Hepatocyte (in vitro differentiated cells): ENCODE measurements around the gene CLSTN1. TPM values are rescaled to one million over a fixed set of nuclear protein-coding genes. Genes with fewer than 3 reads are reported as not detected.

ENCODE experiments used
- DNase-seq: peaks from one replicate; pipeline ENCODE4 v3.0.0-alpha.2; 2016; ENCODE audit warnings: low spot score
- H2AFZ ChIP-seq: fragments of 200-600 bp; sonication (generic); 2 replicates; pipeline ENCODE4 v1.6.0; 2016; ENCODE audit warnings: antibody characterized with exemption, mild to moderate bottlenecking
- H3K27ac ChIP-seq: fragments of 200-600 bp; sonication (generic); 2 replicates; pipeline ENCODE4 v1.5.1; 2016; ENCODE audit warnings: mild to moderate bottlenecking
- H3K27me3 ChIP-seq: fragments of 200-600 bp; sonication (generic); 2 replicates; pipeline ENCODE4 v1.6.1; 2016
- H3K36me3 ChIP-seq: fragments of 200-600 bp; sonication (generic); replicated peaks from 2 replicates; pipeline ENCODE4 v1.5.1; 2016; ENCODE audit warnings: low read depth; ENCODE audit not compliant: insufficient read depth
- H3K4me1 ChIP-seq: fragments of 200-600 bp; sonication (generic); 2 replicates; pipeline ENCODE4 v1.5.1; 2016; ENCODE audit warnings: mild to moderate bottlenecking, moderate library complexity; ENCODE audit not compliant: insufficient read depth
- H3K4me2 ChIP-seq: fragments of 200-600 bp; sonication (generic); 2 replicates; pipeline ENCODE4 v1.6.0; 2016
- H3K4me3 ChIP-seq: fragments of 200-600 bp; sonication (generic); 2 replicates; pipeline ENCODE4 v1.5.1; 2016; ENCODE audit warnings: mild to moderate bottlenecking
- H3K79me2 ChIP-seq: fragments of 200-600 bp; sonication (generic); 2 replicates; pipeline ENCODE4 v1.6.0; 2017; ENCODE audit warnings: mild to moderate bottlenecking
- H3K9me2 ChIP-seq: fragments of 200-600 bp; sonication (generic); replicated peaks from 2 replicates; pipeline ENCODE4 v1.6.0; 2017; ENCODE audit warnings: mild to moderate bottlenecking; ENCODE audit not compliant: insufficient read depth
- H3K9me3 ChIP-seq: fragments of 200-600 bp; sonication (generic); 2 replicates; pipeline ENCODE4 v1.5.1; 2016; ENCODE audit warnings: low read depth, mild to moderate bottlenecking
- H4K20me1 ChIP-seq: fragments of 200-600 bp; sonication (generic); 2 replicates; pipeline ENCODE4 v1.6.0; 2016; ENCODE audit warnings: mild to moderate bottlenecking; ENCODE audit not compliant: insufficient read depth, poor library complexity, severe bottlenecking
- EZH2 ChIP-seq: fragments of 200-600 bp; sonication (generic); IDR thresholded peaks from 2 replicates; pipeline ENCODE4 v1.6.1; 2016; ENCODE audit warnings: antibody characterized with exemption, mild to moderate bottlenecking, borderline replicate concordance
- EZH2phosphoT487 ChIP-seq: fragments of 200-600 bp; sonication (generic); IDR thresholded peaks from one replicate; pipeline ENCODE4 v1.6.1; 2018; ENCODE audit warnings: antibody characterized with exemption, mild to moderate bottlenecking, low read depth, moderate library complexity; ENCODE audit not compliant: unreplicated experiment, severe bottlenecking
- WGBS: methylation state at CpG from one replicate; pipeline ENCODE4 v1.1.6; 2016; ENCODE audit warnings: low lambda C conversion rate; ENCODE audit errors: missing lambda C conversion rate; 5-methylcytosine and 5-hydroxymethylcytosine counted together
- polyA plus RNA-seq: library from polyadenylated mRNA; unstranded; fragments of >200 nt; fragmentation: Nextera tagmentation; extraction: Ambion mirVana; gene quantifications from 2 replicates; pipeline ENCODE4 v1.2.1, GENCODE V29; 2016
- total RNA-seq: library from RNA; depleted of rRNA; stranded (reverse); fragments of >200 nt; gene quantifications from 2 replicates; pipeline ENCODE4 v1.2.3, GENCODE V29; 2014
- TF ChIP-seq, protein P1 (sequence below): fragments of 200-600 bp; sonication (generic); IDR thresholded peaks from 2 replicates; pipeline ENCODE4 v1.5.1; 2016; ENCODE audit warnings: antibody characterized with exemption, mild to moderate bottlenecking; ENCODE audit not compliant: poor library complexity

CLSTN1 gene
- total and polyA plus RNA-seq, 2 experiments from 2014 or later, result 47.7 to 74.2 TPM

DNA sequence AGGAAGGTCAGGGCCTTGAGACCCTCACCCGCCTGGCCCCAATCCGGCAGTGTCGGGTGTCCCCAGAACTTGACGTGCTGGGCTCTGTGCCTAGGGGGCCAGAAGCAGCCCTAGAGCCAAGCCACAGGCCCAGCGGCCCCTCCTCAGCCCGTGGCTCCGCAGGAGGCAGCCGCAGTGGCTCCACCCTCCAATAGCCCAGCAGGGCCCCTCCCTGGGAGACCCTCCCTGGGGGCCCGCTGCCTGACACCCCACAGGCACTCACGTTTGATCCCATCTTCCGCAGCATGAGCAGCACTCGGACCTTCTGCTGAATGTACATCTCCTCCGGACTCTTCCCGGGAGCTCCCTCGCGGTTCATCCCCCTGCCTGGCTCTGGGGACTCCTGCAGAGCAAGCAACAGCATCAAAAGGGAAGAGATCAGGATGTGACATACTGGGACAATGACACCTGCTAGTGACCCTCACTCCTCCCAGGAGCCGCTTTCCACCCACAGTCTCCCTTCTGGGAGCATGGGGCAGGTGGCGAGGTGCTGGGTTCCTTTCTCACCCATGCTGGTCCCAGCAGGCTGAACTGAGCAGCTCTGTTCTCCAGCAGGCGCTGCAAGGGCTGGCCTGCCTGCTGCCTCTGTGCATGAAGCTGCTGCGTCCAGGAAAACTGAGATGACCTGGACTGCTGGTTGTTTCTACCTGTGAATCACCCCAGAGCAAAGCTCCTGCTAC, 48.1 kb upstream of the CLSTN1 start:
- DNase-seq, result no peak
- no peaks in the 10 kb centered on the region for H3K9me2 ChIP-seq
- H3K27ac ChIP-seq, result no peak overlapping the region
- peaks cover 3% of the 10 kb centered on the region for H3K4me1 ChIP-seq
- H2AFZ ChIP-seq, result no peak overlapping the region
- no peaks in the 10 kb centered on the region for H3K36me3 ChIP-seq
- no peak for TF ChIP-seq EZH2phosphoT487
- no peak for TF ChIP-seq EZH2
- TF ChIP-seq, protein P1, sequence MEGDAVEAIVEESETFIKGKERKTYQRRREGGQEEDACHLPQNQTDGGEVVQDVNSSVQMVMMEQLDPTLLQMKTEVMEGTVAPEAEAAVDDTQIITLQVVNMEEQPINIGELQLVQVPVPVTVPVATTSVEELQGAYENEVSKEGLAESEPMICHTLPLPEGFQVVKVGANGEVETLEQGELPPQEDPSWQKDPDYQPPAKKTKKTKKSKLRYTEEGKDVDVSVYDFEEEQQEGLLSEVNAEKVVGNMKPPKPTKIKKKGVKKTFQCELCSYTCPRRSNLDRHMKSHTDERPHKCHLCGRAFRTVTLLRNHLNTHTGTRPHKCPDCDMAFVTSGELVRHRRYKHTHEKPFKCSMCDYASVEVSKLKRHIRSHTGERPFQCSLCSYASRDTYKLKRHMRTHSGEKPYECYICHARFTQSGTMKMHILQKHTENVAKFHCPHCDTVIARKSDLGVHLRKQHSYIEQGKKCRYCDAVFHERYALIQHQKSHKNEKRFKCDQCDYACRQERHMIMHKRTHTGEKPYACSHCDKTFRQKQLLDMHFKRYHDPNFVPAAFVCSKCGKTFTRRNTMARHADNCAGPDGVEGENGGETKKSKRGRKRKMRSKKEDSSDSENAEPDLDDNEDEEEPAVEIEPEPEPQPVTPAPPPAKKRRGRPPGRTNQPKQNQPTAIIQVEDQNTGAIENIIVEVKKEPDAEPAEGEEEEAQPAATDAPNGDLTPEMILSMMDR, result no peak
- WGBS, result 87% methylated on average over 20 of the region's 20 CpGs
- H3K9me3 ChIP-seq, result no peaks in the 10 kb centered on the region
- no peaks in the 10 kb centered on the region for H3K79me2 ChIP-seq
- no peak overlapping the region for H3K4me3 ChIP-seq
- no peaks in the 10 kb centered on the region for H4K20me1 ChIP-seq
- H3K4me2 ChIP-seq, result no peak overlapping the region
- no peaks in the 10 kb centered on the region for H3K27me3 ChIP-seq

- no peaks in the 10 kb centered on the region for H3K36me3 ChIP-seq
- no peak overlapping the region for H3K4me2 ChIP-seq
- WGBS, result 97% methylated on average over 9 of the region's 9 CpGs
- no peaks in the 10 kb centered on the region for H3K79me2 ChIP-seq
- TF ChIP-seq EZH2 (no peak), EZH2phosphoT487 (no peak)
- TF ChIP-seq, protein P1, result no peak
- DNase-seq, result no peak
- no peak overlapping the region for H3K27ac ChIP-seq
- H3K4me1 ChIP-seq, result peaks cover 3% of the 10 kb centered on the region
- no peaks in the 10 kb centered on the region for H3K9me3 ChIP-seq
- no peaks in the 10 kb centered on the region for H3K9me2 ChIP-seq
- no peaks in the 10 kb centered on the region for H3K27me3 ChIP-seq
- H4K20me1 ChIP-seq, result no peaks in the 10 kb centered on the region
- no peak overlapping the region for H2AFZ ChIP-seq
- no peak overlapping the region for H3K4me3 ChIP-seq
Observed at GRCh38 chr1:9871021-9871420, 47.3 kb upstream of the CLSTN1 start.

- TF ChIP-seq EZH2phosphoT487 (no peak), EZH2 (no peak)
- TF ChIP-seq, protein P1, result no peak
- Histone ChIP-seq H3K4me3 (no peak overlapping the region), H3K79me2 (no peaks in the 10 kb centered on the region), H4K20me1 (no peaks in the 10 kb centered on the region), H3K4me2 (no peak overlapping the region), H3K9me2 (no peaks in the 10 kb centered on the region), H3K27me3 (no peaks in the 10 kb centered on the region), H3K9me3 (no peaks in the 10 kb centered on the region), H3K4me1 (peaks cover 3% of the 10 kb centered on the region), H3K27ac (no peak overlapping the region), H2AFZ (no peak overlapping the region), H3K36me3 (no peaks in the 10 kb centered on the region)
- 93% methylated on average over 4 of the region's 4 CpGs for WGBS
- no peak for DNase-seq
Observed at GRCh38 chr1:9870572-9870971, 46.8 kb upstream of the CLSTN1 start.
